DND-41 (cell line): ENCODE results near the gene OR1F1.

Experiments
- EZH2 ChIP-seq: IDR thresholded peaks from 3 replicates; pipeline ENCODE4 v1.6.1; 2012; ENCODE audit warnings: borderline replicate concordance, low read depth, mild to moderate bottlenecking, moderate library complexity, low read length, inconsistent platforms; ENCODE audit not compliant: severe bottlenecking
- TF ChIP-seq, protein P1 (sequence below): IDR thresholded peaks from 2 replicates; pipeline ENCODE4 v1.5.1; 2012; ENCODE audit warnings: borderline replicate concordance, low read length, moderate library complexity, mild to moderate bottlenecking; ENCODE audit not compliant: poor library complexity, severe bottlenecking; ENCODE audit errors: extremely low read depth

DNA sequence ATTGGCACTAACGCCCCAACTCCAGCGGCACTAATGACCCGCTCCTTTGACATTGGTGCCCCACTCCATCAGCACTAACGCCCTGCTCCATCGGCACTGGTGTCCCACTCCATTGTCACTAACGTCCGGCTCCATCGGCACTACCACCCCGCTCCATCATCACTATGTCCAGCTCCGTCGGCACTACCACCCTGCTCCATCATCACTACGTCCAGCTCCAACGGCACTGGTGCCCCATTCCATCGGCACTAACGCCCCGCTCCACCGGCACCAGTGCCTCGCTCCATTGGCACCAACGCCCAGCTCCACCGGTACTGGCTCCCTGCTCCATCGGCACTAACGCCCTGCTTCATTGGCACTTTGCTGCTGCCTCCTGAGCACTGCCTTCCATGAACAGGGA lies 45.7 kb upstream of the OR1F1 start:
- TF ChIP-seq, protein P1, sequence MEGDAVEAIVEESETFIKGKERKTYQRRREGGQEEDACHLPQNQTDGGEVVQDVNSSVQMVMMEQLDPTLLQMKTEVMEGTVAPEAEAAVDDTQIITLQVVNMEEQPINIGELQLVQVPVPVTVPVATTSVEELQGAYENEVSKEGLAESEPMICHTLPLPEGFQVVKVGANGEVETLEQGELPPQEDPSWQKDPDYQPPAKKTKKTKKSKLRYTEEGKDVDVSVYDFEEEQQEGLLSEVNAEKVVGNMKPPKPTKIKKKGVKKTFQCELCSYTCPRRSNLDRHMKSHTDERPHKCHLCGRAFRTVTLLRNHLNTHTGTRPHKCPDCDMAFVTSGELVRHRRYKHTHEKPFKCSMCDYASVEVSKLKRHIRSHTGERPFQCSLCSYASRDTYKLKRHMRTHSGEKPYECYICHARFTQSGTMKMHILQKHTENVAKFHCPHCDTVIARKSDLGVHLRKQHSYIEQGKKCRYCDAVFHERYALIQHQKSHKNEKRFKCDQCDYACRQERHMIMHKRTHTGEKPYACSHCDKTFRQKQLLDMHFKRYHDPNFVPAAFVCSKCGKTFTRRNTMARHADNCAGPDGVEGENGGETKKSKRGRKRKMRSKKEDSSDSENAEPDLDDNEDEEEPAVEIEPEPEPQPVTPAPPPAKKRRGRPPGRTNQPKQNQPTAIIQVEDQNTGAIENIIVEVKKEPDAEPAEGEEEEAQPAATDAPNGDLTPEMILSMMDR, result no peak
- no peak for TF ChIP-seq EZH2
